ENCODE measurements around the gene GRK2.

Gene GRK2

GRCh38 chr11:67283481-67283963 is 17.2 kb downstream of the GRK2 start:
- no peak for DNase-seq (ENCODE audit: low spot score)
- in situ Hi-C loops (cut with MboI; ENCODE audit: low pct_unique_long_range_greater_than_20kb, low sequenced_read_pairs, unreplicated experiment): no loop called here
- TF ChIP-seq, protein P1, sequence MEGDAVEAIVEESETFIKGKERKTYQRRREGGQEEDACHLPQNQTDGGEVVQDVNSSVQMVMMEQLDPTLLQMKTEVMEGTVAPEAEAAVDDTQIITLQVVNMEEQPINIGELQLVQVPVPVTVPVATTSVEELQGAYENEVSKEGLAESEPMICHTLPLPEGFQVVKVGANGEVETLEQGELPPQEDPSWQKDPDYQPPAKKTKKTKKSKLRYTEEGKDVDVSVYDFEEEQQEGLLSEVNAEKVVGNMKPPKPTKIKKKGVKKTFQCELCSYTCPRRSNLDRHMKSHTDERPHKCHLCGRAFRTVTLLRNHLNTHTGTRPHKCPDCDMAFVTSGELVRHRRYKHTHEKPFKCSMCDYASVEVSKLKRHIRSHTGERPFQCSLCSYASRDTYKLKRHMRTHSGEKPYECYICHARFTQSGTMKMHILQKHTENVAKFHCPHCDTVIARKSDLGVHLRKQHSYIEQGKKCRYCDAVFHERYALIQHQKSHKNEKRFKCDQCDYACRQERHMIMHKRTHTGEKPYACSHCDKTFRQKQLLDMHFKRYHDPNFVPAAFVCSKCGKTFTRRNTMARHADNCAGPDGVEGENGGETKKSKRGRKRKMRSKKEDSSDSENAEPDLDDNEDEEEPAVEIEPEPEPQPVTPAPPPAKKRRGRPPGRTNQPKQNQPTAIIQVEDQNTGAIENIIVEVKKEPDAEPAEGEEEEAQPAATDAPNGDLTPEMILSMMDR (IDR thresholded peaks at IDR 0.05; ENCODE audit: extremely low read depth, insufficient read depth, missing control alignments): no peak

- in situ Hi-C loops (cut with MboI; ENCODE audit: low pct_unique_long_range_greater_than_20kb, low sequenced_read_pairs, unreplicated experiment): no loop called here
- TF ChIP-seq, protein P1 (IDR thresholded peaks at IDR 0.05; ENCODE audit: extremely low read depth, insufficient read depth, missing control alignments): no peak
- no peak for DNase-seq (ENCODE audit: low spot score)
Observed at GRCh38 chr11:67284811-67285540, 18.7 kb downstream of the GRK2 start.

- no peak for DNase-seq (ENCODE audit: low spot score)
- in situ Hi-C loops (cut with MboI; ENCODE audit: low pct_unique_long_range_greater_than_20kb, low sequenced_read_pairs, unreplicated experiment): no loop called here
- TF ChIP-seq, protein P1 (IDR thresholded peaks at IDR 0.05; ENCODE audit: extremely low read depth, insufficient read depth, missing control alignments): no peak
Observed at GRCh38 chr11:67285541-67286498, 19.5 kb downstream of the GRK2 start.

GRCh38 chr11:67286621-67287333 is 20.5 kb downstream of the GRK2 start:
- in situ Hi-C loops (cut with MboI; ENCODE audit: low pct_unique_long_range_greater_than_20kb, low sequenced_read_pairs, unreplicated experiment): no loop called here
- DNase-seq (ENCODE audit: low spot score): no peak
- TF ChIP-seq, protein P1 (IDR thresholded peaks at IDR 0.05; ENCODE audit: extremely low read depth, insufficient read depth, missing control alignments): no peak

- no peak for DNase-seq (ENCODE audit: low spot score)
- TF ChIP-seq, protein P1 (IDR thresholded peaks at IDR 0.05; ENCODE audit: extremely low read depth, insufficient read depth, missing control alignments): no peak
- in situ Hi-C loops (cut with MboI; ENCODE audit: low pct_unique_long_range_greater_than_20kb, low sequenced_read_pairs, unreplicated experiment): no loop called here
Observed at GRCh38 chr11:67287355-67288197, 21.3 kb downstream of the GRK2 start.

Data from GM13977 (cell line).